HepG2 (cell line): ENCODE measurements around the gene STK11. TPM values are rescaled to one million over a fixed set of nuclear protein-coding genes. Genes with fewer than 3 reads are reported as not detected.

Experiments used
- ATRX ChIP-seq: sonication (generic); formaldehyde crosslinking; IDR thresholded peaks from 2 replicates; pipeline ENCODE4 v1.4.0; 2020; ENCODE audit warnings: missing genetic modification reagents, borderline replicate concordance
- CCDC6 ChIP-seq: sonication (generic); formaldehyde crosslinking; IDR thresholded peaks from 2 replicates; pipeline ENCODE4 v1.8.1; 2022; ENCODE audit warnings: mild to moderate bottlenecking, missing genetic modification reagents, moderate library complexity
- FOXJ3 ChIP-seq: sonication (generic); formaldehyde crosslinking; IDR thresholded peaks from 2 replicates; pipeline ENCODE4 v1.4.0; 2020; ENCODE audit warnings: missing genetic modification reagents, mild to moderate bottlenecking, borderline replicate concordance
- HCFC1 ChIP-seq: fragments of 150-350 bp; IDR thresholded peaks from 2 replicates; pipeline ENCODE4 v1.6.1; 2014; ENCODE audit warnings: low read depth, low read length
- HNRNPH1 ChIP-seq: fragments of 200-400 bp; formaldehyde crosslinking; optimal IDR thresholded peaks from 2 replicates; pipeline ENCODE3; 2017; ENCODE audit warnings: mild to moderate bottlenecking, low read depth, low read length
- HNRNPUL1 ChIP-seq: fragments of 200-400 bp; formaldehyde crosslinking; IDR thresholded peaks from 2 replicates; pipeline ENCODE4 v1.6.1; 2017; ENCODE audit warnings: low read depth, mild to moderate bottlenecking, low read length, moderate library complexity
- KLF9 ChIP-seq: IDR thresholded peaks from 2 replicates; pipeline ENCODE4 v1.6.1; 2016; ENCODE audit warnings: low read depth
- MTF1 ChIP-seq: sonication (generic); formaldehyde crosslinking; IDR thresholded peaks from 2 replicates; pipeline ENCODE4 v1.5.0; 2020; ENCODE audit warnings: missing genetic modification reagents
- RXRA ChIP-seq: sonication (generic); formaldehyde crosslinking; IDR thresholded peaks from 2 replicates; pipeline ENCODE4 v1.5.1; 2020; ENCODE audit warnings: missing genetic modification reagents
- SP1 ChIP-seq, 2 experiments: fragments of 450-650 bp in 1 of 2; sonication (generic) in 1 of 2; formaldehyde crosslinking in 1 of 2; IDR thresholded peaks; 2 replicates each; pipeline versions ENCODE4 v1.4.0 to v1.6.1; 2016 to 2020; ENCODE audit warnings: missing genetic modification reagents in 1 of 2
- SP4 ChIP-seq: sonication (generic); formaldehyde crosslinking; IDR thresholded peaks from 2 replicates; pipeline ENCODE4 v1.8.1; 2023; ENCODE audit warnings: mild to moderate bottlenecking, missing genetic modification reagents
- TMF1 ChIP-seq: sonication (generic); formaldehyde crosslinking; IDR thresholded peaks from 2 replicates; pipeline ENCODE4 v1.8.1; 2022; ENCODE audit warnings: low read depth, missing genetic modification reagents
- YY1 ChIP-seq: IDR thresholded peaks from 2 replicates; pipeline ENCODE4 v1.6.1; 2011; ENCODE audit warnings: low read length, low read depth, moderate library complexity, mild to moderate bottlenecking; ENCODE audit not compliant: insufficient read depth, insufficient replicate concordance
- ZC3H13 ChIP-seq: sonication (generic); formaldehyde crosslinking; IDR thresholded peaks from 2 replicates; pipeline ENCODE4 v1.8.1; 2023; ENCODE audit warnings: mild to moderate bottlenecking, missing genetic modification reagents, moderate library complexity
- ZFP1 ChIP-seq: IDR thresholded peaks from 2 replicates; pipeline ENCODE4 v1.6.1; 2016
- ZFP82 ChIP-seq: sonication (generic); formaldehyde crosslinking; IDR thresholded peaks from 2 replicates; pipeline ENCODE4 v1.5.1; 2020; ENCODE audit warnings: mild to moderate bottlenecking, missing genetic modification reagents, borderline replicate concordance
- ZKSCAN8 ChIP-seq: IDR thresholded peaks from 2 replicates; pipeline ENCODE4 v1.6.1; 2016; ENCODE audit warnings: borderline replicate concordance, missing genetic modification reagents, missing compliant biosample characterization
- ZNF496 ChIP-seq: sonication (generic); formaldehyde crosslinking; IDR thresholded peaks from 2 replicates; pipeline ENCODE4 v1.8.1; 2023; ENCODE audit warnings: mild to moderate bottlenecking, moderate library complexity, missing genetic modification reagents; ENCODE audit not compliant: insufficient replicate concordance
- polyA plus RNA-seq, 8 experiments: library from polyadenylated mRNA; depleted of rRNA in 3 of 8; stranded (reverse) in 7 of 8; unstranded in 1 of 8; fragments of >200 nt; fragmentation: Illumina TruSeq in 4 of 8; extraction: Trizol in 4 of 8; gene quantifications; 2 replicates each; pipeline versions ENCODE4 v1.2.1 to v1.2.3, GENCODE V29; 2011 to 2016; ENCODE audit warnings: low read depth in 4 of 8, missing spikeins in 1 of 8, mixed read lengths in 1 of 8; ENCODE audit not compliant: insufficient read depth in 1 of 8
- total RNA-seq, 5 experiments: library from RNA; depleted of rRNA; stranded (reverse); fragments of >200 nt; fragmentation: Illumina TruSeq; extraction: Trizol; gene quantifications; 2 replicates each; pipeline ENCODE4 v1.2.3, GENCODE V29; 2016; ENCODE audit warnings: low read depth in 1 of 5
- TF ChIP-seq, protein P1 (sequence below): sonication (generic); formaldehyde crosslinking; IDR thresholded peaks from 2 replicates; pipeline ENCODE4 v1.4.0; 2020; ENCODE audit warnings: missing genetic modification reagents
- TF ChIP-seq, protein P2 (sequence below): sonication (generic); formaldehyde crosslinking; IDR thresholded peaks from 2 replicates; pipeline ENCODE4 v1.8.1; 2023; ENCODE audit warnings: missing genetic modification reagents, inconsistent platforms, borderline replicate concordance
- TF ChIP-seq, protein P3 (sequence below): sonication (generic); formaldehyde crosslinking; IDR thresholded peaks from 2 replicates; pipeline ENCODE4 v1.5.0; 2020; ENCODE audit warnings: mild to moderate bottlenecking, missing genetic modification reagents
- TF ChIP-seq, protein P4 (sequence below): IDR thresholded peaks from 2 replicates; pipeline ENCODE4 v1.6.1; 2016; ENCODE audit warnings: missing compliant biosample characterization, missing genetic modification reagents, borderline replicate concordance

STK11 gene
- total and polyA plus RNA-seq, 2 of the 13 experiments (the other 11 are each of a cell fraction or from before 2014, with no cell fraction given): 27.5 to 43.6 TPM

DNA sequence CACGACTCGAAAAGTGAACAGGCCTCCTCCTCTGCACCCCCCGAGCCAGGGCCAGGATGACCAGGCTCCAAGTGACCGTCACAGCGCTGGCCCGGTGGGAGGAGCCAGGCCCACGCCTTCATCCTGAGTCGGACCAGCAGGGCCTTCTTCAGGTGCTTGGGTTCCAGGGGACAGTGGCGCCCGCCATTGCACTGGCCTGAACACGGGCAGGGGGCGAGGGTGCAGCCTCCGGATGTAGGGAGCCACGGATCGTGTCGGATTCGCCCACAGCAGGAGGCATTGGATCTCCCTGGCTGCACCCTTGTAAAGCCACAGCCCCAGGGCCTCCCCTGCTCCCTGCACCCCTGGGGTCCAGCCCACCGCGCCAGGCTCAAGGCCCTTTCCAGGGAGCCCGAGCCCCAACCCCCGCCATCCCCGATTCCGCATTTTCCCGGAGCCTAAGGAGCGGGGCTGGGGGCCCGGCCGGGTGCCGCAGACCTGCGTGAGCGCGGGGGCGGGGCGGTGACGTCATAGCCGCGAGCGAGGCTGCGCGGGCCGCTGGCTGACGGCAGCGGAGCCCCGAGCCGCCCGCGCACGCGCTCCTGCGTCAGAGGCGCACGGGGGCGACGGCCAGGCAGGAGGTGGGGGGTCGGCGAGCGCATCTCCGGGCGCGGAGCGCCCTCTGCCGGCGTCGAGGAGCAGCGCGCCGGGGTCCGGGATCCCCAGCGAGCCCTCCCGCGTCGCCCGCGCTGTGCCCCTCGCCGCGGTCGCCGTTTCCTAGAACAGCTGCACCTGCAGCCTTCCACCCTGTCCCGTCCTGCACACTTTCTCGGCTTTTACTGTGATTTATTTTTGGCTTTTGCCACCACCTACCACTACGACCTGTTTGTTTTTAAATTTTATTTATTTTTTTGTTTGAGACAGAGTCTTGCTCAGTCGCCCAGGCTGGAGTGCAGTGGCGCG is 34.5 kb downstream of the STK11 start (continued):
- TF ChIP-seq HNRNPUL1 (no peak), SP4 (CRISPR knock-in tag) (peak; percentile 50; the same call in 1 of the 2 replicates), KLF9 (CRISPR knock-in tag) (no peak), ZNF496 (CRISPR knock-in tag) (no peak), RXRA (CRISPR knock-in tag) (0 out of 2 replicates have a peak, but pooled peaks have one; percentile 21), HCFC1 (peak; percentile 17; the same call in 1 of the 2 replicates), ATRX (CRISPR knock-in tag) (no peak), FOXJ3 (CRISPR knock-in tag) (no peak), CCDC6 (CRISPR knock-in tag) (peak; percentile 89; the same call in 1 of the 2 replicates), MTF1 (no peak), TMF1 (peak; percentile 20; the same call in 1 of the 2 replicates), ZFP82 (CRISPR knock-in tag) (0 out of 2 replicates have a peak, but pooled peaks have one; percentile 53), ZC3H13 (no peak), ZFP1 (CRISPR knock-in tag) (no peak), HNRNPH1 (no peak), ZKSCAN8 (CRISPR knock-in tag) (no peak), SP1 (IDR thresholded peaks at IDR 0.05) (no peak), SP1 (CRISPR knock-in tag; IDR thresholded peaks at IDR 0.05) (peak; percentile 62), YY1 (peak; percentile 50)
- TF ChIP-seq, protein P1, sequence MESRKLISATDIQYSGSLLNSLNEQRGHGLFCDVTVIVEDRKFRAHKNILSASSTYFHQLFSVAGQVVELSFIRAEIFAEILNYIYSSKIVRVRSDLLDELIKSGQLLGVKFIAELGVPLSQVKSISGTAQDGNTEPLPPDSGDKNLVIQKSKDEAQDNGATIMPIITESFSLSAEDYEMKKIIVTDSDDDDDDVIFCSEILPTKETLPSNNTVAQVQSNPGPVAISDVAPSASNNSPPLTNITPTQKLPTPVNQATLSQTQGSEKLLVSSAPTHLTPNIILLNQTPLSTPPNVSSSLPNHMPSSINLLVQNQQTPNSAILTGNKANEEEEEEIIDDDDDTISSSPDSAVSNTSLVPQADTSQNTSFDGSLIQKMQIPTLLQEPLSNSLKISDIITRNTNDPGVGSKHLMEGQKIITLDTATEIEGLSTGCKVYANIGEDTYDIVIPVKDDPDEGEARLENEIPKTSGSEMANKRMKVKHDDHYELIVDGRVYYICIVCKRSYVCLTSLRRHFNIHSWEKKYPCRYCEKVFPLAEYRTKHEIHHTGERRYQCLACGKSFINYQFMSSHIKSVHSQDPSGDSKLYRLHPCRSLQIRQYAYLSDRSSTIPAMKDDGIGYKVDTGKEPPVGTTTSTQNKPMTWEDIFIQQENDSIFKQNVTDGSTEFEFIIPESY: 0 out of 2 replicates have a peak, but pooled peaks have one; percentile 2
- TF ChIP-seq, protein P2, sequence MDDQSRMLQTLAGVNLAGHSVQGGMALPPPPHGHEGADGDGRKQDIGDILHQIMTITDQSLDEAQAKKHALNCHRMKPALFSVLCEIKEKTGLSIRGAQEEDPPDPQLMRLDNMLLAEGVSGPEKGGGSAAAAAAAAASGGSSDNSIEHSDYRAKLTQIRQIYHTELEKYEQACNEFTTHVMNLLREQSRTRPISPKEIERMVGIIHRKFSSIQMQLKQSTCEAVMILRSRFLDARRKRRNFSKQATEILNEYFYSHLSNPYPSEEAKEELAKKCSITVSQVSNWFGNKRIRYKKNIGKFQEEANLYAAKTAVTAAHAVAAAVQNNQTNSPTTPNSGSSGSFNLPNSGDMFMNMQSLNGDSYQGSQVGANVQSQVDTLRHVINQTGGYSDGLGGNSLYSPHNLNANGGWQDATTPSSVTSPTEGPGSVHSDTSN (CRISPR knock-in tag): no peak
- TF ChIP-seq, protein P3, sequence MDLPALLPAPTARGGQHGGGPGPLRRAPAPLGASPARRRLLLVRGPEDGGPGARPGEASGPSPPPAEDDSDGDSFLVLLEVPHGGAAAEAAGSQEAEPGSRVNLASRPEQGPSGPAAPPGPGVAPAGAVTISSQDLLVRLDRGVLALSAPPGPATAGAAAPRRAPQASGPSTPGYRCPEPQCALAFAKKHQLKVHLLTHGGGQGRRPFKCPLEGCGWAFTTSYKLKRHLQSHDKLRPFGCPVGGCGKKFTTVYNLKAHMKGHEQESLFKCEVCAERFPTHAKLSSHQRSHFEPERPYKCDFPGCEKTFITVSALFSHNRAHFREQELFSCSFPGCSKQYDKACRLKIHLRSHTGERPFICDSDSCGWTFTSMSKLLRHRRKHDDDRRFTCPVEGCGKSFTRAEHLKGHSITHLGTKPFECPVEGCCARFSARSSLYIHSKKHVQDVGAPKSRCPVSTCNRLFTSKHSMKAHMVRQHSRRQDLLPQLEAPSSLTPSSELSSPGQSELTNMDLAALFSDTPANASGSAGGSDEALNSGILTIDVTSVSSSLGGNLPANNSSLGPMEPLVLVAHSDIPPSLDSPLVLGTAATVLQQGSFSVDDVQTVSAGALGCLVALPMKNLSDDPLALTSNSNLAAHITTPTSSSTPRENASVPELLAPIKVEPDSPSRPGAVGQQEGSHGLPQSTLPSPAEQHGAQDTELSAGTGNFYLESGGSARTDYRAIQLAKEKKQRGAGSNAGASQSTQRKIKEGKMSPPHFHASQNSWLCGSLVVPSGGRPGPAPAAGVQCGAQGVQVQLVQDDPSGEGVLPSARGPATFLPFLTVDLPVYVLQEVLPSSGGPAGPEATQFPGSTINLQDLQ (CRISPR knock-in tag): no peak
- TF ChIP-seq, protein P4, sequence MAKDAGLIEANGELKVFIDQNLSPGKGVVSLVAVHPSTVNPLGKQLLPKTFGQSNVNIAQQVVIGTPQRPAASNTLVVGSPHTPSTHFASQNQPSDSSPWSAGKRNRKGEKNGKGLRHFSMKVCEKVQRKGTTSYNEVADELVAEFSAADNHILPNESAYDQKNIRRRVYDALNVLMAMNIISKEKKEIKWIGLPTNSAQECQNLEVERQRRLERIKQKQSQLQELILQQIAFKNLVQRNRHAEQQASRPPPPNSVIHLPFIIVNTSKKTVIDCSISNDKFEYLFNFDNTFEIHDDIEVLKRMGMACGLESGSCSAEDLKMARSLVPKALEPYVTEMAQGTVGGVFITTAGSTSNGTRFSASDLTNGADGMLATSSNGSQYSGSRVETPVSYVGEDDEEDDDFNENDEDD: no peak; the same call in 1 of the 2 replicates
